Measurements from ENCODE around the gene HDAC4.

DNA sequence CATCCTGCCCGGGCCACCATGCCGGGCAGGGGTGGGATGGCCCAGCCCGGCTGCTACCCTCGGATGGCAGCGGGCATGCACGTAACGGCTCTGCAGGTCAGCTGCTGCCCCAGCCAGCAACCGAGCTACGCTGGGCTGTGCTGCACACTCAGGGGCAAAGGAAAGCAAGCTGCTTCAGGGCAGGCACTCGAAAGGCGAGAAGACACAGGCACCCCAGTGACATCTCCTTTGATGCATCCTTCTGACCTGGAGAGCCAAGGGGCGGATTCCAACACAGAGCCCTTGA, 8.8 kb downstream of the HDAC4 start:
- TF ChIP-seq, protein P1, sequence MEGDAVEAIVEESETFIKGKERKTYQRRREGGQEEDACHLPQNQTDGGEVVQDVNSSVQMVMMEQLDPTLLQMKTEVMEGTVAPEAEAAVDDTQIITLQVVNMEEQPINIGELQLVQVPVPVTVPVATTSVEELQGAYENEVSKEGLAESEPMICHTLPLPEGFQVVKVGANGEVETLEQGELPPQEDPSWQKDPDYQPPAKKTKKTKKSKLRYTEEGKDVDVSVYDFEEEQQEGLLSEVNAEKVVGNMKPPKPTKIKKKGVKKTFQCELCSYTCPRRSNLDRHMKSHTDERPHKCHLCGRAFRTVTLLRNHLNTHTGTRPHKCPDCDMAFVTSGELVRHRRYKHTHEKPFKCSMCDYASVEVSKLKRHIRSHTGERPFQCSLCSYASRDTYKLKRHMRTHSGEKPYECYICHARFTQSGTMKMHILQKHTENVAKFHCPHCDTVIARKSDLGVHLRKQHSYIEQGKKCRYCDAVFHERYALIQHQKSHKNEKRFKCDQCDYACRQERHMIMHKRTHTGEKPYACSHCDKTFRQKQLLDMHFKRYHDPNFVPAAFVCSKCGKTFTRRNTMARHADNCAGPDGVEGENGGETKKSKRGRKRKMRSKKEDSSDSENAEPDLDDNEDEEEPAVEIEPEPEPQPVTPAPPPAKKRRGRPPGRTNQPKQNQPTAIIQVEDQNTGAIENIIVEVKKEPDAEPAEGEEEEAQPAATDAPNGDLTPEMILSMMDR (conservative IDR thresholded peaks at IDR 0.05; ENCODE audit: low read length), result no peak
- no peak for TF ChIP-seq EZH2phosphoT487 (IDR thresholded peaks at IDR 0.05; ENCODE audit: borderline replicate concordance)

Measured in Loucy (cell line).